HL-60 (cell line): ENCODE measurements around the gene CD99L2.

ENCODE experiments used
- DNase-seq, 2 experiments: peaks; one replicate each; pipeline ENCODE4 v3.0.0-alpha.2; 2010 to 2020; ENCODE audit warnings: low read depth in 1 of 2, low spot score in 1 of 2
- H3K27ac ChIP-seq: fragments of 250-450 bp; sonication (Bioruptor Pico); replicated peaks from 2 replicates; pipeline ENCODE4 v1.5.1; 2020; ENCODE audit warnings: mild to moderate bottlenecking, moderate library complexity
- H3K27me3 ChIP-seq: fragments of 250-450 bp; sonication (Bioruptor Pico); 2 replicates; pipeline ENCODE4 v1.5.1; 2021; ENCODE audit warnings: mild to moderate bottlenecking, moderate library complexity; ENCODE audit not compliant: insufficient read depth, poor library complexity, severe bottlenecking
- H3K4me3 ChIP-seq: replicated peaks from 2 replicates; pipeline ENCODE4 v1.5.1; 2011; ENCODE audit warnings: mild to moderate bottlenecking, control low read depth, low read length; ENCODE audit not compliant: insufficient read depth
- CTCF ChIP-seq: IDR thresholded peaks from one replicate; pipeline ENCODE4 v1.5.1; 2011; ENCODE audit warnings: low read length, control low read depth, inconsistent platforms; ENCODE audit not compliant: insufficient read depth
- GABPA ChIP-seq: IDR thresholded peaks from 2 replicates; pipeline ENCODE4 v1.6.1; 2012; ENCODE audit warnings: low read depth
- POLR2AphosphoS5 ChIP-seq: IDR thresholded peaks from 2 replicates; pipeline ENCODE4 v1.6.1; 2012; ENCODE audit warnings: low read depth
- SPI1 ChIP-seq: IDR thresholded peaks from 2 replicates; pipeline ENCODE4 v1.6.1; 2012; ENCODE audit warnings: low read depth, mild to moderate bottlenecking, borderline replicate concordance
- TF ChIP-seq, protein P1 (sequence below): IDR thresholded peaks from 2 replicates; pipeline ENCODE4 v1.6.1; 2012; ENCODE audit warnings: low read depth; ENCODE audit not compliant: insufficient replicate concordance

Gene CD99L2

DNA sequence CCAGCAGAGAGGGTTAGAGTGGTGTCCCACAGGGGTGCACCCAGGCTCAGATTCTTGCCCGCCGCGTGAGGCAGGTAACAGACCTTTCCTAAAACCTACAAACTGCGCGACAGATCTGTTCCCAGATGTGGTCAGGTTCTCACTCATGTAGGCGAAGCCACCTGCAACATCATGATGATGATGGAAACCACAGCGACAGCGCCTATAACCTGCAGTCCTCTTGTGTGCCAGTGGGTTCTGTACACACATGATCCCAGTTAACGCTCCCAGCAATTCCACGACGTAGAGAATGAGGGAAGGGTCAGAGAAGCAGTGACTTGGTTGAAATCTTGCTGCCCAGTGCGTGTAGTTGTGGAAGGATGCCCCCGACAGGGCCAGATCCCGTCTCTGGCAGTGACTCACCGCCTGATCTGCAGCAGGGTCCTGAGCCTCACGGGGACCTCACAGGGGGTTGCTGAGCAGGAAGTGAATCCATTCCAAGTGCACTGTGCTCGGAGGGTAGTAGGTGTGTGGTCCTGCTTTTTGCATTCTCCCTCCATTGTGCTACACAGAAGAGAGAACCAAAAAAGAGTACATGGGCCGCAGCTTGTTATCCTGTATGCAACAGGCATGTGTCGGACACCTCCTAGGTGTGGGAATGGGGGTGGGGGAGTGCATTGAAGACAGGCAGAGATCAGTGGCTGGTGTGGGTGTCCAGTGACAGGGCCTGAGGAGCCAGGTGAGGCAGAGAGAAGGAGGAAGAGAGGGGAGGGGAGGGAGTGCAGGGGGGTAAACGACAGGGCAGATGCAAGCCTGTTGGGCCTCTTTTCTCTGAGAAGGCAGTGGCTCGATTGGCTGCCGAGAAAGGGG is 138.7 kb downstream of the CD99L2 start:
- Histone ChIP-seq H3K4me3 (no peak overlapping the region), H3K27me3 (no peaks in the 10 kb centered on the region), H3K27ac (no peak overlapping the region)
- TF ChIP-seq POLR2AphosphoS5, result no peak
- TF ChIP-seq, protein P1, sequence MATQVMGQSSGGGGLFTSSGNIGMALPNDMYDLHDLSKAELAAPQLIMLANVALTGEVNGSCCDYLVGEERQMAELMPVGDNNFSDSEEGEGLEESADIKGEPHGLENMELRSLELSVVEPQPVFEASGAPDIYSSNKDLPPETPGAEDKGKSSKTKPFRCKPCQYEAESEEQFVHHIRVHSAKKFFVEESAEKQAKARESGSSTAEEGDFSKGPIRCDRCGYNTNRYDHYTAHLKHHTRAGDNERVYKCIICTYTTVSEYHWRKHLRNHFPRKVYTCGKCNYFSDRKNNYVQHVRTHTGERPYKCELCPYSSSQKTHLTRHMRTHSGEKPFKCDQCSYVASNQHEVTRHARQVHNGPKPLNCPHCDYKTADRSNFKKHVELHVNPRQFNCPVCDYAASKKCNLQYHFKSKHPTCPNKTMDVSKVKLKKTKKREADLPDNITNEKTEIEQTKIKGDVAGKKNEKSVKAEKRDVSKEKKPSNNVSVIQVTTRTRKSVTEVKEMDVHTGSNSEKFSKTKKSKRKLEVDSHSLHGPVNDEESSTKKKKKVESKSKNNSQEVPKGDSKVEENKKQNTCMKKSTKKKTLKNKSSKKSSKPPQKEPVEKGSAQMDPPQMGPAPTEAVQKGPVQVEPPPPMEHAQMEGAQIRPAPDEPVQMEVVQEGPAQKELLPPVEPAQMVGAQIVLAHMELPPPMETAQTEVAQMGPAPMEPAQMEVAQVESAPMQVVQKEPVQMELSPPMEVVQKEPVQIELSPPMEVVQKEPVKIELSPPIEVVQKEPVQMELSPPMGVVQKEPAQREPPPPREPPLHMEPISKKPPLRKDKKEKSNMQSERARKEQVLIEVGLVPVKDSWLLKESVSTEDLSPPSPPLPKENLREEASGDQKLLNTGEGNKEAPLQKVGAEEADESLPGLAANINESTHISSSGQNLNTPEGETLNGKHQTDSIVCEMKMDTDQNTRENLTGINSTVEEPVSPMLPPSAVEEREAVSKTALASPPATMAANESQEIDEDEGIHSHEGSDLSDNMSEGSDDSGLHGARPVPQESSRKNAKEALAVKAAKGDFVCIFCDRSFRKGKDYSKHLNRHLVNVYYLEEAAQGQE, result no peak
- TF ChIP-seq SPI1, result no peak
- TF ChIP-seq GABPA, result no peak
- no peak for TF ChIP-seq CTCF
- no peak for DNase-seq

DNA sequence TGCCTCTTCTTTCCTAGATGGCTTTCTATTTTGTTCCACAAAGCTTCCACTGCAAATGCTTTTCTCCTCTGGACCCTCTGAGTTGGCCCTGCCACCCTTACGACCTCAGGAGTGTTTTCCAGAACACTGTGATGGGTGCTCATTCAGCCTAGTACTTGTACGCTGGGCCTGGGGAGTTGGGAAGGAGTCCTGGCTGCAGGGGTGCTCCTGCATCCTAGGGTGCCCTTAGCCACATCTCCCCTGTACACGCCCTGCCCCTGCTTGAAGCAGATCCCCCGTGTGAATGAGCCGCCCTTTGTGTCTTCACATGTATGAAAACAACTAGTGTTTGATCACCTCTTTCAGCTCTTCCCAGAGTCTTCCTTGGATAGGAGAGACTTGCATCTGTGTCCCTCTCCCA is 141.1 kb downstream of the CD99L2 start:
- no peak for DNase-seq
- TF ChIP-seq SPI1 (no peak), CTCF (no peak)

DNA sequence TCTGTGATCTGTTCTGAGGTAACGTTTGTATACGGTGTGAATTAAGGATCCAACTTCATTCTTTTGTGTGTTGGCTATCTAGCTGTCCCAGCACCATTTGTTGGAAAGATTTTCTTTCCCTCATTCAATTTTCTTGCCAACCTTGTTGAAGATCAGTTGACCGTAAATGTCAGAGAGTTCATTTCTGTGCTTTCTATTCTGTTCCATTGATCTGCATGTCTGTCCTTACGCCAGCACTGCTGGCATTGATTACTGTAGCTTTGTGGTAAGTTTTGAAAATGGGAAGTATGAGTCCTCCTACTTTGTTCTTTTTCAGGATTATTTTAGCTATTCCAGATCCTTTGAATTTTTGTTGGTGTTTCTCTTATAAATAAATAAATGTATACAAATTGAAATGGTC is 144.5 kb downstream of the CD99L2 start:
- DNase-seq, result no peak
- Histone ChIP-seq H3K27ac (no peak overlapping the region), H3K27me3 (no peaks in the 10 kb centered on the region), H3K4me3 (no peak overlapping the region)
- TF ChIP-seq POLR2AphosphoS5 (no peak), SPI1 (no peak), GABPA (no peak), CTCF (no peak)
- TF ChIP-seq, protein P1, result no peak

More for the DNA sequence above, 141.1 kb downstream of the CD99L2 start:
- H3K27ac ChIP-seq, result no peak overlapping the region
- H3K27me3 ChIP-seq, result no peaks in the 10 kb centered on the region
- no peak overlapping the region for H3K4me3 ChIP-seq
